Ovary (tissue), 9 donors: ENCODE data around the gene LRP11. TPM values are rescaled to one million over a fixed set of nuclear protein-coding genes. Genes with fewer than 3 reads are reported as not detected.

Experiments
- DNase-seq, 5 donors: peaks; one replicate each; pipeline ENCODE4 v3.0.0-alpha.2; 2019 to 2020
- H3K27ac ChIP-seq, 2 donors: fragments of 200-600 bp; one replicate each; pipeline versions ENCODE4 v1.5.1 to v1.8.0; 2019 to 2022
- H3K27me3 ChIP-seq: fragments of 200-600 bp; one replicate; pipeline ENCODE4 v1.8.0; 2022
- H3K36me3 ChIP-seq: fragments of 200-600 bp; sonication (generic); one replicate; pipeline ENCODE4 v1.5.1; 2019
- H3K4me1 ChIP-seq: one replicate; pipeline ENCODE4 v1.8.1; 2013; ENCODE audit warnings: mild to moderate bottlenecking, moderate library complexity; ENCODE audit not compliant: insufficient read depth
- H3K4me3 ChIP-seq: fragments of 200-600 bp; sonication (generic); one replicate; pipeline ENCODE4 v1.5.1; 2017
- H3K9me3 ChIP-seq, 2 donors: fragments of 200-600 bp in 1 of 2; sonication (generic) in 1 of 2; one replicate each; pipeline versions ENCODE4 v1.5.1 to v1.8.1; 2013 to 2019; ENCODE audit warnings: mild to moderate bottlenecking in 1 of 2, moderate library complexity in 1 of 2
- CTCF ChIP-seq, 3 donors: fragments of 450-650 bp in 2 of 3; fragments of 200-600 bp in 1 of 3; IDR thresholded peaks; one replicate each; pipeline versions ENCODE4 v1.5.1 to v1.8.0; 2016 to 2022; ENCODE audit warnings: antibody characterized with exemption in 3 of 3, mild to moderate bottlenecking in 1 of 3
- EP300 ChIP-seq: sonication (generic); formaldehyde crosslinking; IDR thresholded peaks from one replicate; pipeline ENCODE4 v1.6.1; 2017; ENCODE audit warnings: antibody characterized with exemption
- POLR2A ChIP-seq: fragments of 450-650 bp; IDR thresholded peaks from one replicate; pipeline ENCODE4 v1.6.1; 2017; ENCODE audit warnings: antibody characterized with exemption, mild to moderate bottlenecking, moderate library complexity
- WGBS, 3 donors: extraction: QIAGEN DNeasy Blood & Tissue Kit in 1 of 3; methylation state at CpG; one replicate each; pipeline versions ENCODE4 v1.1.5 to v1.1.7; 2013 to 2017; 5-methylcytosine and 5-hydroxymethylcytosine counted together
- intact Hi-C, 4 donors: fragments of 100-400 bp; cut with DNase I; formaldehyde crosslinking; loops; one replicate each; pipeline versions ENCODE4 v1.11.0 to v1.15.1; 2022 to 2023
- polyA plus RNA-seq, 2 donors: library from polyadenylated mRNA; stranded (reverse); fragments of 200-250 nt in 1 of 2; fragments of 350-450 nt in 1 of 2; fragmentation: Illumina TruSeq in 1 of 2; extraction: RNeasy Lipid Tissue Mini Kit (QIAGEN cat#74804) in 1 of 2; gene quantifications; one replicate each; pipeline ENCODE4 v1.2.3, GENCODE V29; 2013 to 2014
- total RNA-seq, 7 donors: library from RNA; depleted of rRNA in 2 of 7; stranded (reverse); fragments of >200 nt in 2 of 7; fragmentation: NEBNext Ultra II Directional in 3 of 7; extraction: Animal tissue kit (Norgen Biotek cat#: 25700) in 3 of 7; gene quantifications; one replicate each; pipeline versions ENCODE4 v1.1.0 to v1.2.4, GENCODE V29; 2016 to 2023
- donor health status: DM: no; HTN: no; CAD: no; lungs with moderate emphysema.
- donor health status: DM: no; HTN: no; CAD: no.
- donor health status: Bipolar disorder and iron deficiency.
- donor health status: DM: yes; HTN: yes; CAD: no.
- donor health status: DM: no; HTN: no; CAD: no.
- donor health status: DM: yes; HTN: yes; CAD: no.

LRP11 gene
- total and polyA plus RNA-seq, 9 donors: 21.8 to 48.2 (median 37.5) TPM

GRCh38 chr6:149901444-149902140 is 37.4 kb upstream of the LRP11 start:
- 84 to 89% (median 87%) methylated on average over 6 of the region's 6 CpGs for WGBS, 3 donors
- no peaks in the 10 kb centered on the region for H3K9me3 ChIP-seq
- intact Hi-C loops: no loop called here
- TF ChIP-seq CTCF (IDR thresholded peaks at IDR 0.05) (no peak), EP300 (no peak), POLR2A (no peak)
- no peak overlapping the region for H3K4me3 ChIP-seq
- no peak overlapping the region for H3K27ac ChIP-seq
- DNase-seq: peak in 1 of 5 donors; percentile 7
- no peaks in the 10 kb centered on the region for H3K27me3 ChIP-seq
- no peaks in the 10 kb centered on the region for H3K36me3 ChIP-seq
- peaks cover 5% of the 10 kb centered on the region for H3K4me1 ChIP-seq

- H3K4me3 ChIP-seq: no peak overlapping the region
- peaks cover 11% of the 10 kb centered on the region for H3K4me1 ChIP-seq
- no peaks in the 10 kb centered on the region for H3K9me3 ChIP-seq
- DNase-seq: peak in 1 of 5 donors; percentile 25
- no peak overlapping the region for H3K27ac ChIP-seq
- H3K36me3 ChIP-seq: no peaks in the 10 kb centered on the region
- intact Hi-C loops: no loop called here
- WGBS, 3 donors: 89 to 94% (median 92%) methylated on average over 11 of the region's 11 CpGs
- H3K27me3 ChIP-seq: no peaks in the 10 kb centered on the region
- TF ChIP-seq EP300 (no peak), CTCF (IDR thresholded peaks at IDR 0.05) (no peak), POLR2A (no peak)
These were observed 36.7 kb upstream of the LRP11 start for GRCh38 chr6:149900620-149901443.

- 86 to 89% (median 87%) methylated on average over 7 of the region's 7 CpGs for WGBS, 3 donors
- peak in 1 of 5 donors; percentile 10 for DNase-seq
- TF ChIP-seq POLR2A: no peak
- no peak for TF ChIP-seq EP300
- no peak for TF ChIP-seq CTCF (IDR thresholded peaks at IDR 0.05)
- H3K27ac ChIP-seq: no peak overlapping the region
- no peaks in the 10 kb centered on the region for H3K36me3 ChIP-seq
- H3K9me3 ChIP-seq: no peaks in the 10 kb centered on the region
- intact Hi-C loops: no loop called here
- no peak overlapping the region for H3K4me3 ChIP-seq
- peaks cover 17% of the 10 kb centered on the region for H3K4me1 ChIP-seq
- H3K27me3 ChIP-seq: no peaks in the 10 kb centered on the region
These were observed 35.9 kb upstream of the LRP11 start for GRCh38 chr6:149899926-149900619.

- Histone ChIP-seq H3K9me3 (no peaks in the 10 kb centered on the region), H3K27ac (no peak overlapping the region), H3K4me1 (peaks cover 20% of the 10 kb centered on the region), H3K36me3 (no peaks in the 10 kb centered on the region), H3K27me3 (no peaks in the 10 kb centered on the region), H3K4me3 (no peak overlapping the region)
- WGBS, 3 donors: 81 to 96% (median 85%) methylated on average over 6 of the region's 6 CpGs
- intact Hi-C loops: no loop called here
- TF ChIP-seq CTCF (IDR thresholded peaks at IDR 0.05) (no peak), EP300 (no peak), POLR2A (no peak)
- peak in 1 of 5 donors; percentile 7 for DNase-seq
These were observed 35.3 kb upstream of the LRP11 start for GRCh38 chr6:149899486-149899885.
